ENCODE measurements around the gene PPP1R37. TPM values are rescaled to one million over a fixed set of nuclear protein-coding genes. Genes with fewer than 3 reads are reported as not detected.

The PPP1R37 gene
- total and polyA plus RNA-seq, 4 donors, result 1.8 to 10.4 (median 9.3) TPM

DNA sequence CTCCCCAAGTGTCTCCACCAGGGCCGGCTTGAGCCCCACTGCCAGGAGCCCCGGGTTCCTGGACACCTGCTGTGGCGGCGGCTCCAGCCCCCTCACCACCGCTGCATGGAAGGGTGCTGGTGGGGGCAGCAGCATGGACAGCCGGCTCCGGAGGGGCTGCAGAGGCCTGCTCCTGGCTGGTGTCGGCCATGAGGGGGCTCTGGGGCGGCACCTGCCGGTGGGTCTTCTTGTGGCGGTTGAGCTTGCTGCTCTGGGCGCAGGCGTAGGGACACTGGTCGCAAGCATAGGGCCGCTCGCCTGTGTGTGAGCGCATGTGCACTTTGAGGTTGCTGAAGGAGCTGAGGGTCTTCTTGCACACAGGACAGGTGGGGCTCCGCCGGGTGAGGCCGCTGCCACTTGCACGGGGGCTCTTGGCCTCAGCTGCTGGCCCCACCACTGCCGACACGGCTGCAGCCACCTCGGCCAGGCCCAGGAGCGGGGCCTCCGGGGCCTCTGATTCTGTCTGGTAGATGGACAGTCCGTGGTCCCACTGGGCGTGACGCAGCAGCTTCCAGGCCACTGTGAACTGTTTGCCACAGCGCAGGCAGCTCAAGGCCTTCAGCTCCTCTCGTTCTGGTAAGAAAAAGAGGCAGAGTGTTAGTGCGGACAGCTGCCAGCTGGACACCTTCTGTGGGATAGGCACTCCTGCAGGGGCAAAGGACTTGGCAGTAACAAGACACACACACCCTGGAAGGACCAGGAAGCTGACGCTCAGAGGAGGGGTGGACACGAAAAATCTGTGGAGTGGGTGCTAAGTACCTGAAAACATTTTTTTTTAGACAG lies 20.8 kb upstream of the PPP1R37 start:
- no peaks in the 10 kb centered on the region for H3K9me3 ChIP-seq (ENCODE audit: control insufficient read depth in 4 of 4, low read length in 3 of 4)
- H3K4me1 ChIP-seq (ENCODE audit: control insufficient read depth in 4 of 4, insufficient read depth in 4 of 4, low read length in 3 of 4), result peaks cover 0 to 15% (median 5%) of the 10 kb centered on the region in 4 donors
- TF ChIP-seq, protein P1, sequence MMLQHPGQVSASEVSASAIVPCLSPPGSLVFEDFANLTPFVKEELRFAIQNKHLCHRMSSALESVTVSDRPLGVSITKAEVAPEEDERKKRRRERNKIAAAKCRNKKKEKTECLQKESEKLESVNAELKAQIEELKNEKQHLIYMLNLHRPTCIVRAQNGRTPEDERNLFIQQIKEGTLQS (IDR thresholded peaks at IDR 0.05), result no peak
- no peak for TF ChIP-seq NR2F2 (IDR thresholded peaks at IDR 0.05)
- TF ChIP-seq RAD21 (IDR thresholded peaks at IDR 0.05), result no peak
- TF ChIP-seq TAF1 (conservative IDR thresholded peaks at IDR 0.05), result no peak
- TF ChIP-seq HNF4G (IDR thresholded peaks at IDR 0.05), result no peak
- no peak for TF ChIP-seq JUND (IDR thresholded peaks at IDR 0.05)
- TF ChIP-seq, protein P2, sequence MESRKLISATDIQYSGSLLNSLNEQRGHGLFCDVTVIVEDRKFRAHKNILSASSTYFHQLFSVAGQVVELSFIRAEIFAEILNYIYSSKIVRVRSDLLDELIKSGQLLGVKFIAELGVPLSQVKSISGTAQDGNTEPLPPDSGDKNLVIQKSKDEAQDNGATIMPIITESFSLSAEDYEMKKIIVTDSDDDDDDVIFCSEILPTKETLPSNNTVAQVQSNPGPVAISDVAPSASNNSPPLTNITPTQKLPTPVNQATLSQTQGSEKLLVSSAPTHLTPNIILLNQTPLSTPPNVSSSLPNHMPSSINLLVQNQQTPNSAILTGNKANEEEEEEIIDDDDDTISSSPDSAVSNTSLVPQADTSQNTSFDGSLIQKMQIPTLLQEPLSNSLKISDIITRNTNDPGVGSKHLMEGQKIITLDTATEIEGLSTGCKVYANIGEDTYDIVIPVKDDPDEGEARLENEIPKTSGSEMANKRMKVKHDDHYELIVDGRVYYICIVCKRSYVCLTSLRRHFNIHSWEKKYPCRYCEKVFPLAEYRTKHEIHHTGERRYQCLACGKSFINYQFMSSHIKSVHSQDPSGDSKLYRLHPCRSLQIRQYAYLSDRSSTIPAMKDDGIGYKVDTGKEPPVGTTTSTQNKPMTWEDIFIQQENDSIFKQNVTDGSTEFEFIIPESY (IDR thresholded peaks at IDR 0.05), result no peak
- TF ChIP-seq EGR1 (IDR thresholded peaks at IDR 0.05; ENCODE audit: low read depth in 2 of 2), result no peak
- TF ChIP-seq FOXA2 (IDR thresholded peaks at IDR 0.05), result no peak
- TF ChIP-seq, protein P3, sequence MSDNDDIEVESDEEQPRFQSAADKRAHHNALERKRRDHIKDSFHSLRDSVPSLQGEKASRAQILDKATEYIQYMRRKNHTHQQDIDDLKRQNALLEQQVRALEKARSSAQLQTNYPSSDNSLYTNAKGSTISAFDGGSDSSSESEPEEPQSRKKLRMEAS (IDR thresholded peaks at IDR 0.05), result no peak
- TF ChIP-seq YY1 (IDR thresholded peaks at IDR 0.05), result no peak
- TF ChIP-seq SP1 (IDR thresholded peaks at IDR 0.05), result no peak
- no peak for TF ChIP-seq RXRA (IDR thresholded peaks at IDR 0.05)
- no peak for TF ChIP-seq GABPA (IDR thresholded peaks at IDR 0.05 in 1 of 2, conservative IDR thresholded peaks at IDR 0.05 in 1 of 2)
- TF ChIP-seq, protein P4, sequence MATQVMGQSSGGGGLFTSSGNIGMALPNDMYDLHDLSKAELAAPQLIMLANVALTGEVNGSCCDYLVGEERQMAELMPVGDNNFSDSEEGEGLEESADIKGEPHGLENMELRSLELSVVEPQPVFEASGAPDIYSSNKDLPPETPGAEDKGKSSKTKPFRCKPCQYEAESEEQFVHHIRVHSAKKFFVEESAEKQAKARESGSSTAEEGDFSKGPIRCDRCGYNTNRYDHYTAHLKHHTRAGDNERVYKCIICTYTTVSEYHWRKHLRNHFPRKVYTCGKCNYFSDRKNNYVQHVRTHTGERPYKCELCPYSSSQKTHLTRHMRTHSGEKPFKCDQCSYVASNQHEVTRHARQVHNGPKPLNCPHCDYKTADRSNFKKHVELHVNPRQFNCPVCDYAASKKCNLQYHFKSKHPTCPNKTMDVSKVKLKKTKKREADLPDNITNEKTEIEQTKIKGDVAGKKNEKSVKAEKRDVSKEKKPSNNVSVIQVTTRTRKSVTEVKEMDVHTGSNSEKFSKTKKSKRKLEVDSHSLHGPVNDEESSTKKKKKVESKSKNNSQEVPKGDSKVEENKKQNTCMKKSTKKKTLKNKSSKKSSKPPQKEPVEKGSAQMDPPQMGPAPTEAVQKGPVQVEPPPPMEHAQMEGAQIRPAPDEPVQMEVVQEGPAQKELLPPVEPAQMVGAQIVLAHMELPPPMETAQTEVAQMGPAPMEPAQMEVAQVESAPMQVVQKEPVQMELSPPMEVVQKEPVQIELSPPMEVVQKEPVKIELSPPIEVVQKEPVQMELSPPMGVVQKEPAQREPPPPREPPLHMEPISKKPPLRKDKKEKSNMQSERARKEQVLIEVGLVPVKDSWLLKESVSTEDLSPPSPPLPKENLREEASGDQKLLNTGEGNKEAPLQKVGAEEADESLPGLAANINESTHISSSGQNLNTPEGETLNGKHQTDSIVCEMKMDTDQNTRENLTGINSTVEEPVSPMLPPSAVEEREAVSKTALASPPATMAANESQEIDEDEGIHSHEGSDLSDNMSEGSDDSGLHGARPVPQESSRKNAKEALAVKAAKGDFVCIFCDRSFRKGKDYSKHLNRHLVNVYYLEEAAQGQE (IDR thresholded peaks at IDR 0.05), result no peak
- TF ChIP-seq HNF4A (conservative IDR thresholded peaks at IDR 0.05), result no peak
- TF ChIP-seq FOXA1 (IDR thresholded peaks at IDR 0.05), result no peak
- TF ChIP-seq, protein P5, sequence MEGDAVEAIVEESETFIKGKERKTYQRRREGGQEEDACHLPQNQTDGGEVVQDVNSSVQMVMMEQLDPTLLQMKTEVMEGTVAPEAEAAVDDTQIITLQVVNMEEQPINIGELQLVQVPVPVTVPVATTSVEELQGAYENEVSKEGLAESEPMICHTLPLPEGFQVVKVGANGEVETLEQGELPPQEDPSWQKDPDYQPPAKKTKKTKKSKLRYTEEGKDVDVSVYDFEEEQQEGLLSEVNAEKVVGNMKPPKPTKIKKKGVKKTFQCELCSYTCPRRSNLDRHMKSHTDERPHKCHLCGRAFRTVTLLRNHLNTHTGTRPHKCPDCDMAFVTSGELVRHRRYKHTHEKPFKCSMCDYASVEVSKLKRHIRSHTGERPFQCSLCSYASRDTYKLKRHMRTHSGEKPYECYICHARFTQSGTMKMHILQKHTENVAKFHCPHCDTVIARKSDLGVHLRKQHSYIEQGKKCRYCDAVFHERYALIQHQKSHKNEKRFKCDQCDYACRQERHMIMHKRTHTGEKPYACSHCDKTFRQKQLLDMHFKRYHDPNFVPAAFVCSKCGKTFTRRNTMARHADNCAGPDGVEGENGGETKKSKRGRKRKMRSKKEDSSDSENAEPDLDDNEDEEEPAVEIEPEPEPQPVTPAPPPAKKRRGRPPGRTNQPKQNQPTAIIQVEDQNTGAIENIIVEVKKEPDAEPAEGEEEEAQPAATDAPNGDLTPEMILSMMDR (IDR thresholded peaks at IDR 0.05; ENCODE audit: low read depth, low read length, missing input control), result no peak
- H3K36me3 ChIP-seq (ENCODE audit: control insufficient read depth in 4 of 4, insufficient read depth in 3 of 4, low read depth in 1 of 4, low read length in 3 of 4), result peaks cover 19 to 30% (median 25%) of the 10 kb centered on the region in 4 donors
- DNase-seq (ENCODE audit: low spot score), result no peak
- no peak overlapping the region for H3K27ac ChIP-seq (ENCODE audit: low read depth in 1 of 2, low read length in 2 of 2)
- WGBS, result 91% methylated on average over 34 of the region's 34 CpGs
- no peaks in the 10 kb centered on the region for H3K27me3 ChIP-seq (ENCODE audit: control insufficient read depth in 4 of 4, insufficient read depth in 4 of 4, low read length in 3 of 4)
- H3K9ac ChIP-seq (ENCODE audit: low read depth in 1 of 2, low read length in 2 of 2), result no peak overlapping the region
- H3K4me3 ChIP-seq (ENCODE audit: low read depth in 1 of 3, low read length in 3 of 3), result no peak overlapping the region
